A673 (cell line): ENCODE measurements around the gene RASA3.

Experiments
- EZH2 ChIP-seq: fragments of 200-600 bp; sonication (generic); IDR thresholded peaks from 2 replicates; pipeline ENCODE4 v1.6.1; 2017; ENCODE audit warnings: borderline replicate concordance, low read depth, mild to moderate bottlenecking, mixed read lengths, antibody characterized with exemption, low read length; ENCODE audit not compliant: poor library complexity, severe bottlenecking
- TF ChIP-seq, protein P1 (sequence below): fragments of 300-800, 200-600 bp; sonication (generic); conservative IDR thresholded peaks from 2 replicates; pipeline ENCODE4 v1.5.1; 2017; ENCODE audit warnings: low read depth, mild to moderate bottlenecking, antibody characterized with exemption, low read length, moderate library complexity, mixed read lengths

DNA sequence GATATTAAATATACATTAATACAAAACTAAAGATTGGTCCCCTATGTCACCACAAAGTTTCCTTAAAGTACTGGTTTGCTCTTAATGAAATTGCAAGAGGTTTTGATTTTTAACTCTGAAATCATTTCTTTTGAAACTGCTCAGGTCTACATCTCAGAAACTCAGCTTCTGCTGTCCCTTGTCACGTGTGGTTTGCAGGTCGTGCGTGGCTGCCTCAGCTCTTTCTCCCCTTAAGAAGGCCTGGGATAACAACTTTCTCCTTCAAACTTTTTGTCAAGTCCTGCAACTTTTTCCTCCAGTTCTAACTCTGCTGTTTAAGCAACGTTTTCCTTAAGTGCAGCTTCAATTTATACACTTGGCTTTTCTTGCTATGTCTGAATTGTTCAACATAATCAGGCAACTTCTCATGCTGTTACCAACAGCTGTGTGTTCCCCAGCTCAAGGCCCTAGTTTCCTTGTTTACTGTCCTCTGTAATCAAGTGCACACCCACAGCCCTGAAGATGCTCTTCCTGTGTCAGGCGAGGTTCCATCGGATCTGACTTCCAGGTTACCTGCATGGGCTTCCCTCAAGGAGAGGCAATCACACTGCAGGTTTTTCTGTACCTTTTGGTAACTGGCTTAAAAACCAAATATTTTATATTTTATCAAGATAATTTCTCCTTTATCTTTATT lies 172.0 kb downstream of the RASA3 start:
- TF ChIP-seq, protein P1, sequence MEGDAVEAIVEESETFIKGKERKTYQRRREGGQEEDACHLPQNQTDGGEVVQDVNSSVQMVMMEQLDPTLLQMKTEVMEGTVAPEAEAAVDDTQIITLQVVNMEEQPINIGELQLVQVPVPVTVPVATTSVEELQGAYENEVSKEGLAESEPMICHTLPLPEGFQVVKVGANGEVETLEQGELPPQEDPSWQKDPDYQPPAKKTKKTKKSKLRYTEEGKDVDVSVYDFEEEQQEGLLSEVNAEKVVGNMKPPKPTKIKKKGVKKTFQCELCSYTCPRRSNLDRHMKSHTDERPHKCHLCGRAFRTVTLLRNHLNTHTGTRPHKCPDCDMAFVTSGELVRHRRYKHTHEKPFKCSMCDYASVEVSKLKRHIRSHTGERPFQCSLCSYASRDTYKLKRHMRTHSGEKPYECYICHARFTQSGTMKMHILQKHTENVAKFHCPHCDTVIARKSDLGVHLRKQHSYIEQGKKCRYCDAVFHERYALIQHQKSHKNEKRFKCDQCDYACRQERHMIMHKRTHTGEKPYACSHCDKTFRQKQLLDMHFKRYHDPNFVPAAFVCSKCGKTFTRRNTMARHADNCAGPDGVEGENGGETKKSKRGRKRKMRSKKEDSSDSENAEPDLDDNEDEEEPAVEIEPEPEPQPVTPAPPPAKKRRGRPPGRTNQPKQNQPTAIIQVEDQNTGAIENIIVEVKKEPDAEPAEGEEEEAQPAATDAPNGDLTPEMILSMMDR = no peak
- no peak for TF ChIP-seq EZH2
